Lower leg skin (tissue), 4 donors: Measurements from ENCODE around the gene EYS. TPM values are rescaled to one million over a fixed set of nuclear protein-coding genes. Genes with fewer than 3 reads are reported as not detected.

ENCODE experiments used
- DNase-seq, 2 donors: peaks; one replicate each; pipeline ENCODE4 v3.0.0-alpha.2; 2019; ENCODE audit warnings: low spot score in 2 of 2
- H3K4me3 ChIP-seq: fragments of 200-600 bp; sonication (generic); 2 replicates; pipeline ENCODE4 v1.5.1; 2017; ENCODE audit warnings: mild to moderate bottlenecking, low read depth; ENCODE audit not compliant: poor library complexity, severe bottlenecking
- CTCF ChIP-seq, 3 donors: fragments of 450-650 bp; IDR thresholded peaks; one replicate each; pipeline ENCODE4 v1.5.1; 2016; ENCODE audit warnings: antibody characterized with exemption in 3 of 3, mild to moderate bottlenecking in 3 of 3, moderate library complexity in 2 of 3
- POLR2A ChIP-seq, 2 donors: fragments of 450-650 bp; IDR thresholded peaks; one replicate each; pipeline ENCODE4 v1.6.1; 2016 to 2017; ENCODE audit warnings: antibody characterized with exemption in 2 of 2, mild to moderate bottlenecking in 1 of 2, moderate library complexity in 1 of 2
- WGBS, 2 donors: methylation state at CpG; one replicate each; pipeline ENCODE4 v1.1.5; 2018; 5-methylcytosine and 5-hydroxymethylcytosine counted together
- intact Hi-C: fragments of 100-400 bp; cut with DNase I; formaldehyde crosslinking; loops from one replicate; pipeline ENCODE4 v1.15.0; 2023; ENCODE audit warnings: low total_unique reads
- total RNA-seq, 4 donors: library from RNA; depleted of rRNA; stranded (reverse); fragments of >200 nt; gene quantifications; one replicate each; pipeline ENCODE4 v1.1.0, GENCODE V29; 2016

Gene EYS
- total RNA-seq, 4 donors from 2014 or later = 0.04 TPM; not detected in 3

GRCh38 chr6:65711531-65711930, 4.5 kb upstream of the EYS start:
- H3K4me3 ChIP-seq = no peak overlapping the region
- TF ChIP-seq CTCF (IDR thresholded peaks at IDR 0.05) (no peak), POLR2A (IDR thresholded peaks at IDR 0.05) (no peak)
- DNase-seq = no peak
- intact Hi-C loops = no loop called here

- intact Hi-C loops = no loop called here
- TF ChIP-seq POLR2A (IDR thresholded peaks at IDR 0.05) = no peak
- 97 to 98% methylated on average over 5 of the region's 5 CpGs for WGBS, 2 donors
- no peak for DNase-seq
- H3K4me3 ChIP-seq = no peak overlapping the region
Measured at GRCh38 chr6:65709099-65709830, 2.2 kb upstream of the EYS start.

- 96 to 98% methylated on average over 1 of the region's 1 CpG for WGBS, 2 donors
Measured at GRCh38 chr6:65708162-65708561, 1.1 kb upstream of the EYS start.

GRCh38 chr6:65706436-65706835, 590 bp downstream of the EYS start:
- WGBS, 2 donors = 76 to 82% methylated on average over 3 of the region's 3 CpGs
- intact Hi-C loops = no loop called here
- TF ChIP-seq CTCF (IDR thresholded peaks at IDR 0.05) = no peak
- TF ChIP-seq POLR2A (IDR thresholded peaks at IDR 0.05) = no peak
- H3K4me3 ChIP-seq = no peak overlapping the region
- no peak for DNase-seq

More at GRCh38 chr6:65708162-65708561, 1.1 kb upstream of the EYS start:
- TF ChIP-seq POLR2A (IDR thresholded peaks at IDR 0.05) (no peak), CTCF (IDR thresholded peaks at IDR 0.05) (no peak)
- no peak for DNase-seq
- no peak overlapping the region for H3K4me3 ChIP-seq
- intact Hi-C loops = no loop called here

- no peak for DNase-seq
- H3K4me3 ChIP-seq = no peak overlapping the region
- TF ChIP-seq POLR2A (IDR thresholded peaks at IDR 0.05) (no peak), CTCF (IDR thresholded peaks at IDR 0.05) (no peak)
- intact Hi-C loops = no loop called here
- 91% methylated on average over 1 of the region's 1 CpG for WGBS, 2 donors
Measured at GRCh38 chr6:65701325-65701724, 5.7 kb downstream of the EYS start.

- H3K4me3 ChIP-seq = no peak overlapping the region
Measured at GRCh38 chr6:65700561-65700960, 6.5 kb downstream of the EYS start.

More at GRCh38 chr6:65700561-65700960, 6.5 kb downstream of the EYS start:
- no peak for TF ChIP-seq CTCF (IDR thresholded peaks at IDR 0.05)
- TF ChIP-seq POLR2A (IDR thresholded peaks at IDR 0.05) = no peak
- no peak for DNase-seq
- intact Hi-C loops = no loop called here
- 47 to 55% methylated on average over 4 of the region's 4 CpGs for WGBS, 2 donors
